MCF 10A (cell line): ENCODE results near the gene PPP1R12B. TPM values are rescaled to one million over a fixed set of nuclear protein-coding genes. Genes with fewer than 3 reads are reported as not detected.

Source experiments
- BruUV-seq: library from RNA; stranded (reverse); fragments of 400-500 nt; replicated peaks from 2 replicates; lab custom pipeline; 2021; lab: Mats Ljungman, UMichigan
- CTCF ChIA-PET: fragments of 300-600 bp; sonication (Branson Sonifier 250); formaldehyde crosslinking; extraction: SDS; loops from one replicate; lab custom pipeline; 2021; ENCODE audit warnings: antibody characterized with exemption, inconsistent platforms; lab: Yijun Ruan, JAX
- POLR2A ChIA-PET: fragments of 300-600, 350-650 bp; sonication (Branson Sonifier 250); formaldehyde crosslinking; extraction: SDS; loops from one replicate; lab custom pipeline; 2020; ENCODE audit warnings: antibody characterized with exemption, inconsistent platforms; lab: Yijun Ruan, JAX
- DNase-seq: peaks from one replicate; pipeline ENCODE4 v3.0.0-alpha.2; 2018; ENCODE audit not compliant: unreplicated experiment
- H3K27ac Mint-ChIP-seq: one replicate; pipeline ENCODE4 v1.8.0; 2022; ENCODE audit warnings: mild to moderate bottlenecking, low read depth, mixed read lengths; ENCODE audit not compliant: unreplicated experiment
- H3K27me3 Mint-ChIP-seq: one replicate; pipeline ENCODE4 v1.8.0; 2022; ENCODE audit warnings: mixed read lengths; ENCODE audit not compliant: insufficient read depth, unreplicated experiment
- H3K36me3 Mint-ChIP-seq: one replicate; pipeline ENCODE4 v1.8.0; 2022; ENCODE audit warnings: mild to moderate bottlenecking, moderate library complexity, mixed read lengths; ENCODE audit not compliant: insufficient read depth, unreplicated experiment
- H3K4me1 Mint-ChIP-seq: one replicate; pipeline ENCODE4 v1.8.0; 2022; ENCODE audit warnings: mixed read lengths; ENCODE audit not compliant: insufficient read depth, unreplicated experiment
- H3K4me3 Mint-ChIP-seq: one replicate; pipeline ENCODE4 v1.8.0; 2022; ENCODE audit warnings: mild to moderate bottlenecking, moderate library complexity, mixed read lengths; ENCODE audit not compliant: unreplicated experiment
- H3K9me3 Mint-ChIP-seq: one replicate; pipeline ENCODE4 v1.8.0; 2022; ENCODE audit warnings: mixed read lengths; ENCODE audit not compliant: unreplicated experiment
- intact Hi-C: fragments of 100-400 bp; cut with micrococcal nuclease; formaldehyde crosslinking; loops from 2 replicates; pipeline ENCODE4 v1.14.1; 2022
- total RNA-seq: library from RNA; stranded (reverse); gene quantifications from 2 replicates; pipeline ENCODE4 v1.2.3, GENCODE V29; 2022
- TF ChIP-seq, protein P1 (sequence below): fragments of 200-600 bp; IDR thresholded peaks from one replicate; pipeline ENCODE4 v1.8.0; 2022; ENCODE audit warnings: antibody characterized with exemption, mild to moderate bottlenecking; ENCODE audit not compliant: unreplicated experiment

Gene PPP1R12B
- total RNA-seq, 1 experiment from 2014 or later, result 33.8 TPM

GRCh38 chr1:202311875-202312635 is 36.4 kb upstream of the PPP1R12B start:
- Mint-ChIP-seq H3K27me3 (no peaks in the 10 kb centered on the region), H3K27ac (no peak overlapping the region), H3K4me3 (no peak overlapping the region), H3K9me3 (no peaks in the 10 kb centered on the region), H3K4me1 (no peaks in the 10 kb centered on the region), H3K36me3 (no peaks in the 10 kb centered on the region)
- intact Hi-C loops, result loop anchor here (10.0 kb wide), 1 partner anchor 403 kb away; the partner anchor contains the start of gene SYT2
- DNase-seq, result no peak
- BruUV-seq, result no TSS peak
- TF ChIP-seq, protein P1, sequence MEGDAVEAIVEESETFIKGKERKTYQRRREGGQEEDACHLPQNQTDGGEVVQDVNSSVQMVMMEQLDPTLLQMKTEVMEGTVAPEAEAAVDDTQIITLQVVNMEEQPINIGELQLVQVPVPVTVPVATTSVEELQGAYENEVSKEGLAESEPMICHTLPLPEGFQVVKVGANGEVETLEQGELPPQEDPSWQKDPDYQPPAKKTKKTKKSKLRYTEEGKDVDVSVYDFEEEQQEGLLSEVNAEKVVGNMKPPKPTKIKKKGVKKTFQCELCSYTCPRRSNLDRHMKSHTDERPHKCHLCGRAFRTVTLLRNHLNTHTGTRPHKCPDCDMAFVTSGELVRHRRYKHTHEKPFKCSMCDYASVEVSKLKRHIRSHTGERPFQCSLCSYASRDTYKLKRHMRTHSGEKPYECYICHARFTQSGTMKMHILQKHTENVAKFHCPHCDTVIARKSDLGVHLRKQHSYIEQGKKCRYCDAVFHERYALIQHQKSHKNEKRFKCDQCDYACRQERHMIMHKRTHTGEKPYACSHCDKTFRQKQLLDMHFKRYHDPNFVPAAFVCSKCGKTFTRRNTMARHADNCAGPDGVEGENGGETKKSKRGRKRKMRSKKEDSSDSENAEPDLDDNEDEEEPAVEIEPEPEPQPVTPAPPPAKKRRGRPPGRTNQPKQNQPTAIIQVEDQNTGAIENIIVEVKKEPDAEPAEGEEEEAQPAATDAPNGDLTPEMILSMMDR, result no peak
- ChIA-PET CTCF (interaction anchor here (0.6 to 25.4 kb wide), 12 partner anchors 8 to 408 kb away, joined by 3 to 954 read pairs (median 4); partner anchors contain the start of genes LGR6 and UBE2T), POLR2A (no interaction called here)

- Mint-ChIP-seq H3K27me3 (no peaks in the 10 kb centered on the region), H3K4me3 (no peak overlapping the region), H3K4me1 (no peaks in the 10 kb centered on the region), H3K27ac (no peak overlapping the region), H3K9me3 (no peaks in the 10 kb centered on the region), H3K36me3 (no peaks in the 10 kb centered on the region)
- ChIA-PET POLR2A (interaction anchor here (0.7 to 2.6 kb wide), 6 partner anchors 31 to 129 kb away, joined by 3 to 11 read pairs (median 4); no protein-coding TSS in a partner anchor), CTCF (interaction anchor here (0.5 to 25.4 kb wide), 49 partner anchors 8 to 1511 kb away, joined by 3 to 954 read pairs (median 5); partner anchors contain the start of genes LGR6 and PTPN7)
- intact Hi-C loops, result loop anchor here (1.0 to 10.0 kb wide), 8 partner anchors 33 to 399 kb away; partner anchors contain the start of genes LGR6 and SYT2
- TF ChIP-seq, protein P1, result peak; percentile 99
- BruUV-seq, result no TSS peak
- DNase-seq, result peak; percentile 92
Observed at GRCh38 chr1:202315576-202316168, 32.8 kb upstream of the PPP1R12B start.

GRCh38 chr1:202316186-202316585 is 32.3 kb upstream of the PPP1R12B start:
- Mint-ChIP-seq H3K9me3 (no peaks in the 10 kb centered on the region), H3K36me3 (no peaks in the 10 kb centered on the region), H3K27me3 (no peaks in the 10 kb centered on the region), H3K4me3 (no peak overlapping the region), H3K4me1 (no peaks in the 10 kb centered on the region), H3K27ac (no peak overlapping the region)
- no TSS peak for BruUV-seq
- TF ChIP-seq, protein P1, result no peak
- ChIA-PET POLR2A (interaction anchor here (0.7 to 1.6 kb wide), 6 partner anchors 32 to 129 kb away, joined by 3 to 8 read pairs (median 4); no protein-coding TSS in a partner anchor), CTCF (interaction anchor here (0.5 to 25.4 kb wide), 47 partner anchors 8 to 934 kb away, joined by 3 to 954 read pairs (median 5); partner anchors contain the start of genes LGR6 and PTPN7)
- DNase-seq, result no peak
- intact Hi-C loops, result loop anchor here (10.0 kb wide), 1 partner anchor 399 kb away; the partner anchor contains the start of gene SYT2
